Stimulated activated CD8-positive, alpha-beta memory T cell treated with anti-CD3 and anti-CD28 coated beads, Interleukin-15, amount 100 ng/mL, for 48 hours (primary cell): ENCODE data around the gene FLNC.

Experiments used
- DNase-seq, 2 donors: peaks; one replicate each; pipeline ENCODE4 v3.0.0-alpha.2; 2020; ENCODE audit warnings: low read depth in 2 of 2

Gene FLNC

DNA sequence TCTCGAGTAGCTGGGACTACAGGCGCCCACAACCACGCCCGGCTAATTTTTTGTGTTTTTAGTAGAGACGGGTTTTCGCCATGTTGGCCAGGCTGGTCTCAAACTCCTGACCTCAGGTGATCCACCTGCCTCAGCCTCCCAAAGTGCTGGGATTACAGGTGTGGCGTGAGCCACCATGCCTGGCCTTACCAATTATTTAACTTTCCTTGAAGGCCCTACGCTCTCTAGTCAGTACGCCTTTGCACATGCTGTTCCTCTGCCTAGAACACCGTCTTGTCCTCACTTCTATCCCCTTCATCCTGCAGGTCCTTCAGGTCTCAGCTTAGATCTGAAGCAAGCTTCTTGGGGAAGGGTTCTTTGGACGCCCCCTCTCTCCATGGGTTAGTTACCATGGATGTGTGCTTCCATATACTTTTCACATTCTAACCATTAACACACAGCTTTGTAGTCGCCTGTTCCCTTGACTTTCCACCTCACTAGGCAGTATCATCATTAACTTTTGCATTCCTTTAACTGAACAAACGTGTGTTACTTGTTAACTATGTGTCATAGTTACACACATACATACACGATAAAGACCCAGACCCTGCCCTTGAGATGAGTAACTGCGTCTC is 31.9 kb downstream of the FLNC start:
- DNase-seq, result no peak

GRCh38 chr7:128862571-128863432 is 32.6 kb downstream of the FLNC start, which contains the start of gene ATP6V1F:
ATP6V1F (plus strand) TSS chr7:128862856; CDS start chr7:128862905, 49 bp downstream.
- peak; percentile 97 for DNase-seq

GRCh38 chr7:128863433-128863989 is 33.3 kb downstream of the FLNC start:
- DNase-seq, result peak; percentile 24 to 27

- no peak for DNase-seq
Measured at GRCh38 chr7:128865303-128865702, 35.1 kb downstream of the FLNC start.

- no peak for DNase-seq
Measured at GRCh38 chr7:128865996-128866877, 36.0 kb downstream of the FLNC start.

GRCh38 chr7:128867241-128867640 is 37.0 kb downstream of the FLNC start:
- no peak for DNase-seq

GRCh38 chr7:128867842-128868623 is 37.8 kb downstream of the FLNC start:
- no peak for DNase-seq

DNA sequence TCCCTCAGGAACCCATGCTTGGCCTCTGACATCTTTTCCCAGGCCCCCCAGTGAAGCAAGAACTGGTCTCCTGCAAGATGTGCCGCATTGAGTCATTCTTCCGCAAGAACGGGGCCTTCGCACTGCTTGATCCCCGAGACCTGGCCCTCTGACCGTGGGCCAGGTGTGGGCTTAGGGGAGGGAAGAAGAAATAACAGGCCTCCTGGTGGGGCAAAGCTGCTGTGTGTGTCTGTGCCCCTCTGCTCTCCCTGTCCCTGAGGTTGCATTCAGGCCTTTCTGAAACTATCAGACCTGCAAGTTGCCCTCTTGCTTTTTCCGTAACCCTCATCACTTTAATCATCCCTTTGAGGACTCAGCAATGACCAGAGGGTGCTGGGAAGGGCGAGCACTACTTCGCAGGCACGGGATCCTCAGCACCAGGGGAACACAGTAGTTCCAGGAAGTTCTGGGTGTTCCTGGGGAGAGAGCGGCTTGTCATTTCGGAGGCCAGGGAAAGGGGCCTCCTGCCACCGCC is 38.5 kb downstream of the FLNC start:
- DNase-seq, result no peak

DNA sequence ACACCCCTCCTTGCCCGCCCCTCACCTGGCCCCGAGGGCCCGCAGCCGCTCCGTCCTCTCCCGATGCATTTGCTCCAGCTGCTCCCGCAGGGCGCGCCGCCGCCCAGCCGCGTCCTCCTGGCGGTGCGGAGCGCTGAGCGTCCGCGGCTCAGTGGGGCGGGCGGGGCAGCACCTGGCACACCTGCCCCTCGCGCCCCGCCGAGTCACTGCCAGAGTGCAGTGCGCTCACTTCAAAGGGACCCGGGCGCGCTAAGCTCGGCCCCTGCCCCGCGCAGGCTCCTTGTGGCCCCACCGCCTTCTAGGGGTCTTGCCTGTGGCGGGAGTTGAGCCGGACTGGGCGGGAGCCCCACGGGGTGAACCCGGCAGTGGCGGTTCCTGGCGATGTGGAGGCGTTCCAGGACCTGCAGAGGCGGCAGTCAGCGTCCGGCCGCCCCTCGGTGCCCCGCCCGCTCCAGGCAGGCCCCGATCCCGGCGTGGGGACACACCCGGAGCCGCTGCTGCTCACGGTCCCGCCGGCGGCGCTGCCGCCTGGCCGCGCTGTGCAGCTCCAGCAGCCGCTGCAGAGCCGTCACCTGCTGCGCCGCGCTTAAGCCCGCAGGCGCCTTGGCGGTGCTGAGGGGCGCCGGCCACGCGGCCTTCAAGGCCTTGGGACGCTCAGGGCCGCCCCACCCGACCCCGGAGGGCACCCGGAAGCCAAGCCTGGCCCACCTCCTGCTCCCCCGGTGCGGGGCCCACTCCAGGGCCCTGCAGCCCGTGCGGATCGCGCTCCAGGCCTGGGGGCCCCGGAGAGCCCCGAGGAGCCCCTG is 39.1 kb downstream of the FLNC start:
- DNase-seq, result peak; percentile 26 to 40

DNA sequence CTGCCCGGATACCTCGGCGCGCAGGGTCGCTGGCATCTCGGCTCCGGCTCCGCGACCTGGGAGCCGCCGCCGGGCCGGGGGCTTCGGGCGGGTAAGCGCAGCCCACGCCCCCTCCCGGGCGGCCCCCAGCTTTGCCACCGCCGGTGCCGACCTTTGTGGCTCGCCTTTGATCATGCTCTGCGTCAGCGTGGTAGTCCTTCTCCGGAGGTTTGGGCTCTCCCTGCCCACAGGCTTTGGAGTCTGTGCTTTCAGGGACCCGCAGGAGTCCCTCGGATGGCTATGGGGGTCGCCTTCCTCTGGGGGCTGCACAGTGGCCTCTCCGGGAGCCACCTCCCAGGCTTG is 39.7 kb downstream of the FLNC start:
- DNase-seq, result no peak

GRCh38 chr7:128871050-128871449 is 40.8 kb downstream of the FLNC start:
- no peak for DNase-seq

GRCh38 chr7:128872394-128872824 is 42.2 kb downstream of the FLNC start:
- DNase-seq, result no peak

DNA sequence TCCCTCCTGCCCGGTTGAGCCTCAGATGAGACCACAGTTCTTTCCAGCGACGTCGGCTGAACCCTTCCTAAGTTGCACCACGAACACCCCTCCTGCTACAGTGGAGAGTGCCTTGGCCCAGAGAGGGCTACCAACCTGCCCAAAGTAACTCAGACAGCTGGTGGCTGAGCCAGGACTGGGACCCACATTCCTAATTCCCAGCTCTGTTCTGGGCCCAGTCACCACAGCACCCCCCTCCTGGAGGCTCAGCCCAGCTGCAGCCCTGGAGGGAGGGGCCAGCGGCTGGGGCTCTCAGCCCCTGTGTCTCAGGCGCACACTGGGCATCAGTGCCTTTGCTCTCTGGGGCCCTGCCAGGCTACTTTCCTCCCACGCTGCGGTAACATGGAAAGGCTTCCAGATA is 43.0 kb downstream of the FLNC start:
- no peak for DNase-seq

GRCh38 chr7:128874140-128875031 is 44.2 kb downstream of the FLNC start:
- no peak for DNase-seq

GRCh38 chr7:128875523-128875948 is 45.3 kb downstream of the FLNC start:
- no peak for DNase-seq

DNA sequence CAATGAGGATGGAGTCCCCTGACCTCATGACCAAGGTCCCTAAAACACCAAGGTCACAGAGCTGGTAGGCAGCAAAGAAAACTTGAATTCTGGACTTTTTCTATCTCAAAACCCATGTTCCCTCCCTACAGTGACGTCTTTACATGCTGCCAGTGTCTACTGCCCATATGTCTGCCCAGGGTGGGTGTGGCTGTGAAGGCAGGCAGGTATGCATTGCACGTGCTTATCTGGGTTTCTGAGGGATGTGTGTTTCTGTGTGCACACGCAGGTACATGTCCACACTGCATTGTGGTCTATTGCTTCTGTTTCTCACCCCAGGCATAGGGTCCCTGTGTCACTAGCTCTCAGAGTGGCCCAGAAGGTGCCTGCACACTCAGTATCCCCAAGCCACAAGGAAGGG is 45.9 kb downstream of the FLNC start:
- DNase-seq, result no peak

GRCh38 chr7:128876586-128876977 is 46.4 kb downstream of the FLNC start:
- DNase-seq, result no peak

GRCh38 chr7:128876978-128877755 is 47.0 kb downstream of the FLNC start:
- no peak for DNase-seq
